H1 (cell line): ENCODE measurements around the gene PPP2R3C. TPM values are rescaled to one million over a fixed set of nuclear protein-coding genes. Genes with fewer than 3 reads are reported as not detected.

Experiments
- CTCF ChIA-PET: fragments of 300-600 bp; sonication (Branson Sonifier 250); formaldehyde crosslinking; loops from one replicate; lab custom pipeline; 2021; ENCODE audit not compliant: partially characterized antibody; lab: Charles Lee
- POLR2A ChIA-PET: fragments of 300-600 bp; sonication (Branson Sonifier 250); formaldehyde crosslinking; loops from one replicate; lab custom pipeline; 2021; ENCODE audit warnings: inconsistent platforms; ENCODE audit not compliant: partially characterized antibody; lab: Charles Lee
- DNase-seq, 2 experiments: peaks; one replicate each; pipeline versions ENCODE4 v3.0.0 to v3.0.0-alpha.2; 2010 to 2022; ENCODE audit warnings: low spot score in 2 of 2, low read depth in 1 of 2, mixed read lengths in 1 of 2
- FAIRE-seq: peaks from 2 replicates; lab custom pipeline; 2011; peaks lifted over from hg19 to GRCh38; lab: Jason Lieb, UNC
- H2AFZ ChIP-seq: 2 replicates; pipeline ENCODE4 v1.8.1; 2012; ENCODE audit warnings: low read length, inconsistent platforms
- H2AK5ac ChIP-seq: 2 replicates; pipeline ENCODE4 v1.6.1; 2013; ENCODE audit warnings: low read depth, low read length
- H2BK120ac ChIP-seq: replicated peaks from 2 replicates; pipeline ENCODE3; 2013; ENCODE audit warnings: low read depth, low read length, inconsistent platforms
- H2BK12ac ChIP-seq: 2 replicates; pipeline ENCODE4 v1.6.1; 2013; ENCODE audit warnings: low read depth, low read length
- H2BK15ac ChIP-seq: 2 replicates; pipeline ENCODE4 v1.6.1; 2013; ENCODE audit warnings: low read length
- H2BK20ac ChIP-seq: 2 replicates; pipeline ENCODE4 v1.6.1; 2013; ENCODE audit warnings: low read length
- H2BK5ac ChIP-seq: 2 replicates; pipeline ENCODE4 v1.6.1; 2013; ENCODE audit warnings: low read depth, low read length
- H3K14ac ChIP-seq: 2 replicates; pipeline ENCODE4 v1.6.1; 2013; ENCODE audit warnings: inconsistent platforms; ENCODE audit not compliant: insufficient read length
- H3K18ac ChIP-seq: 2 replicates; pipeline ENCODE4 v1.6.1; 2013; ENCODE audit warnings: low read length; ENCODE audit errors: extremely low read depth
- H3K23ac ChIP-seq: 2 replicates; pipeline ENCODE4 v1.6.1; 2013; ENCODE audit warnings: inconsistent platforms; ENCODE audit not compliant: insufficient read length
- H3K23me2 ChIP-seq: 2 replicates; pipeline ENCODE4 v1.6.1; 2013; ENCODE audit warnings: low read depth, low read length
- H3K27ac ChIP-seq: 2 replicates; pipeline ENCODE4 v1.6.1; 2011; ENCODE audit warnings: low read depth, low read length, inconsistent platforms
- H3K27me3 ChIP-seq, 4 experiments: replicated peaks in 1 of 4; 1 replicate in 1 of 4; 2 replicates in 3 of 4; pipeline versions ENCODE4 v1.6.1 to v1.8.1; 2011 to 2013; ENCODE audit warnings: low read length in 3 of 4, mild to moderate bottlenecking in 3 of 4, inconsistent platforms in 2 of 4, mixed read lengths in 2 of 4, moderate library complexity in 1 of 4; ENCODE audit not compliant: control insufficient read depth in 3 of 4, insufficient read depth in 3 of 4; ENCODE audit errors: extremely low read depth in 1 of 4
- H3K36me3 ChIP-seq, 4 experiments: 2 replicates each; pipeline versions ENCODE4 v1.6.1 to v1.8.1; 2011 to 2013; ENCODE audit warnings: mild to moderate bottlenecking in 4 of 4, low read length in 3 of 4, moderate library complexity in 2 of 4, control low read depth in 1 of 4, inconsistent platforms in 1 of 4; ENCODE audit not compliant: insufficient read depth in 4 of 4, control insufficient read depth in 2 of 4
- H3K4ac ChIP-seq: replicated peaks from 2 replicates; pipeline ENCODE3; 2013; ENCODE audit warnings: low read length, low read depth, mixed read lengths, inconsistent platforms; ENCODE audit not compliant: insufficient read length
- H3K4me1 ChIP-seq, 4 experiments: replicated peaks in 1 of 4; 1 replicate in 1 of 4; 2 replicates in 3 of 4; pipeline versions ENCODE4 v1.6.1 to v1.8.1; 2011 to 2013; ENCODE audit warnings: low read length in 3 of 4, inconsistent platforms in 2 of 4, mixed read lengths in 1 of 4; ENCODE audit not compliant: insufficient read depth in 4 of 4, control insufficient read depth in 3 of 4
- H3K4me2 ChIP-seq, 2 experiments: 2 replicates each; pipeline versions ENCODE4 v1.6.1 to v1.8.1; 2011 to 2013; ENCODE audit warnings: low read depth in 2 of 2, low read length in 2 of 2, control low read depth in 1 of 2, inconsistent platforms in 1 of 2, mild to moderate bottlenecking in 1 of 2; ENCODE audit not compliant: insufficient read depth in 1 of 2
- H3K4me3 ChIP-seq, 4 experiments: fragments of 200-600, 300-600 bp in 1 of 4; sonication (generic), shearing (Covaris generic), sonication (Bioruptor Twin) in 1 of 4; 2 replicates each; pipeline versions ENCODE4 v1.5.1 to v1.8.1; 2011 to 2016; ENCODE audit warnings: low read length in 4 of 4, low read depth in 3 of 4, control low read depth in 2 of 4, inconsistent platforms in 2 of 4, mild to moderate bottlenecking in 2 of 4, mixed read lengths in 1 of 4, moderate library complexity in 1 of 4; ENCODE audit not compliant: insufficient read depth in 2 of 4; ENCODE audit errors: extremely low read depth in 1 of 4
- H3K56ac ChIP-seq: replicated peaks from 2 replicates; pipeline ENCODE3; 2013; ENCODE audit warnings: low read depth, mild to moderate bottlenecking, mixed read lengths, low read length, inconsistent platforms; ENCODE audit not compliant: insufficient read length
- H3K79me1 ChIP-seq: 2 replicates; pipeline ENCODE4 v1.6.1; 2013; ENCODE audit warnings: low read depth, low read length, control low read depth
- H3K79me2 ChIP-seq, 2 experiments: 2 replicates each; pipeline versions ENCODE4 v1.6.1 to v1.8.1; 2012 to 2013; ENCODE audit warnings: low read length in 2 of 2, mild to moderate bottlenecking in 2 of 2, inconsistent platforms in 1 of 2; ENCODE audit not compliant: insufficient read depth in 2 of 2, control insufficient read depth in 1 of 2
- H3K9ac ChIP-seq, 4 experiments: replicated peaks in 1 of 4; 1 replicate in 1 of 4; 2 replicates in 3 of 4; pipeline versions ENCODE4 v1.6.1 to v1.8.1; 2011 to 2013; ENCODE audit warnings: low read depth in 3 of 4, low read length in 3 of 4, control low read depth in 2 of 4, mild to moderate bottlenecking in 2 of 4, moderate library complexity in 2 of 4, inconsistent platforms in 1 of 4; ENCODE audit errors: extremely low read depth in 1 of 4
- H3K9me3 ChIP-seq, 2 experiments: 2 replicates each; pipeline versions ENCODE4 v1.6.1 to v1.8.1; 2012 to 2013; ENCODE audit warnings: mild to moderate bottlenecking in 2 of 2, moderate library complexity in 2 of 2, control low read depth in 1 of 2, inconsistent platforms in 1 of 2, low read depth in 1 of 2, low read length in 1 of 2, mixed read lengths in 1 of 2; ENCODE audit not compliant: insufficient read depth in 2 of 2
- H4K20me1 ChIP-seq, 2 experiments: replicated peaks in 1 of 2; 2 replicates each; pipeline versions ENCODE3 to v1.8.1; 2011 to 2013; ENCODE audit warnings: inconsistent platforms in 2 of 2, low read length in 2 of 2, mild to moderate bottlenecking in 1 of 2; ENCODE audit not compliant: insufficient read depth in 2 of 2, control insufficient read depth in 1 of 2
- H4K5ac ChIP-seq: 2 replicates; pipeline ENCODE4 v1.6.1; 2013; ENCODE audit warnings: low read length, low read depth, mixed read lengths, inconsistent platforms; ENCODE audit not compliant: insufficient read length
- H4K8ac ChIP-seq: 2 replicates; pipeline ENCODE4 v1.8.0; 2013; ENCODE audit warnings: mild to moderate bottlenecking, moderate library complexity, low read length, inconsistent platforms; ENCODE audit not compliant: insufficient read depth; ENCODE audit errors: extremely low read depth
- H4K91ac ChIP-seq: replicated peaks from 2 replicates; pipeline ENCODE3; 2013; ENCODE audit warnings: low read length, mixed read lengths, inconsistent platforms; ENCODE audit not compliant: insufficient read length
- ASH2L ChIP-seq: fragments of 200-600, 300-600 bp; sonication (generic); IDR thresholded peaks from one replicate; pipeline ENCODE4 v1.7.1; 2017; ENCODE audit warnings: low read length
- HDAC2 ChIP-seq, 2 experiments: fragments of 300-600 bp in 1 of 2; sonication (generic) in 1 of 2; IDR thresholded peaks; 2 replicates each; pipeline ENCODE4 v1.6.1; 2011 to 2012; ENCODE audit warnings: low read depth in 2 of 2, low read length in 2 of 2, mild to moderate bottlenecking in 2 of 2, moderate library complexity in 2 of 2, borderline replicate concordance in 1 of 2, inconsistent platforms in 1 of 2
- KDM5A ChIP-seq: fragments of 200-600 bp; IDR thresholded peaks from 2 replicates; pipeline ENCODE4 v1.7.1; 2012; ENCODE audit warnings: mild to moderate bottlenecking, low read length, inconsistent platforms, mixed read lengths
- POLR2A ChIP-seq, 2 experiments: IDR thresholded peaks; 1 replicate in 1 of 2; 2 replicates in 1 of 2; pipeline ENCODE4 v1.6.1; 2011; ENCODE audit warnings: low read depth in 2 of 2, low read length in 2 of 2, mild to moderate bottlenecking in 2 of 2; ENCODE audit errors: control extremely low read depth in 1 of 2
- SAP30 ChIP-seq: fragments of 300-600 bp; sonication (generic); IDR thresholded peaks from 2 replicates; pipeline ENCODE4 v1.7.1; 2012; ENCODE audit warnings: low read length, moderate library complexity, mild to moderate bottlenecking, inconsistent platforms; ENCODE audit not compliant: insufficient read depth, insufficient replicate concordance
- WGBS, 2 experiments: shearing (Covaris generic) in 1 of 2; methylation state at CpG; one replicate each; pipeline versions ENCODE4 v1.1.6 to v1.1.7; 2013 to 2015; ENCODE audit warnings: low lambda C conversion rate in 2 of 2, mixed read lengths in 2 of 2, inconsistent platforms in 1 of 2, low coverage in 1 of 2, missing lambda C conversion rate in 1 of 2; ENCODE audit not compliant: insufficient replicate concordance in 2 of 2, insufficient coverage in 1 of 2, insufficient read length in 1 of 2; ENCODE audit errors: extremely low coverage in 1 of 2, missing lambda C conversion rate in 1 of 2; 5-methylcytosine and 5-hydroxymethylcytosine counted together
- polyA plus RNA-seq, 7 experiments: library from polyadenylated mRNA; depleted of rRNA in 3 of 7; stranded (reverse) in 5 of 7; unstranded in 2 of 7; fragments of >200 nt in 5 of 7; fragments of 200-250 nt in 2 of 7; gene quantifications; 1 replicate in 5 of 7; 2 replicates in 1 of 7; 4 replicates in 1 of 7; pipeline versions ENCODE4 v1.2.1 to v1.2.3, GENCODE V29; 2011 to 2013; ENCODE audit warnings: missing spikeins in 2 of 7, mixed read lengths in 2 of 7
- total RNA-seq: library from RNA; stranded (reverse); fragmentation: NEBNext Ultra II Directional; extraction: Animal tissue kit (Norgen Biotek cat#: 25700); gene quantifications from 2 replicates; pipeline ENCODE4 v1.2.1, GENCODE V29; 2021

PPP2R3C gene
- total and polyA plus RNA-seq, 2 of the 8 experiments (the other 6 are each of a cell fraction or from before 2014, with no cell fraction given) = 7.1 to 26.7 TPM

DNA sequence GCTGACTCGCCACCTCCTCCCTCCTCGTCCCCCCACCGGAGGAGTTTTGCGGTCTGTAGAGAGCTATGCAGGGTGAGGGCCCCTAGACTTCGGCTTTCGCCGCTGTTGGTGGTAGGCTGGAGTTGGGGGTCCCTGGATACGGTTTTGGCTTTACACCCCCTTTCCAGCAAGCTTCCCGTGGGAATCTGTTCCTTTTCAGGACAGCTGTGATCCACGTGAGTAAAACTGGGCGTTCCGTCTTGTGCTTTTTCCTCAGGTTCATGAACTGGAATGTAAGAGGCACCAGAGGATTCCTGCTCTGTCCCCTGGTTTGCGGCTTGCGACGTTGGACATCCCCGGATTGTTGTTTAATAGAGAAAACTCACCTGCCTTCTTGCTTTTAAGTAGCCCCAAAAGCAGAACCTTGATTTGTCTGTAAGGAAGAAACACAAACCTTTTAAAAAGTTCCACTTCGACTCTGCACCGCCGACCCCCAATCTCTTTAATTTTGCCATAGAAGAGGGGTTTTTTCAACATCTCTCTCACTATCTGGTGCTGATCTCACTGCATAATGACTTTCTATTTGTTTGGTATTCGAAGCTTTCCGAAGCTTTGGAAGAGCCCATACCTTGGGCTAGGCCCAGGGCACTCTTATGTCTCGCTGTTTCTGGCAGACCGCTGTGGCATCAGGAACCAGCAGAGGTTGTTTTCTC lies 1.1 kb upstream of the PPP2R3C start:
- H3K18ac ChIP-seq = peak overlapping the region; percentile 55
- H3K9ac ChIP-seq = peak overlapping the region; percentile 69 to 100 (median 99)
- H3K36me3 ChIP-seq = peaks cover 0 to 5% (median 2%) of the 10 kb centered on the region in 4 experiments; a peak in 1 of 8 replicates
- peaks cover 0 to 4% (median 2%) of the 10 kb centered on the region in 4 experiments; a peak in 3 of 7 replicates for H3K4me1 ChIP-seq
- WGBS, 2 experiments = 18% methylated on average over 23 of the region's 23 CpGs; no CpG with 5 or more reads in 1 of the 2 experiments
- no peak overlapping the region for H3K14ac ChIP-seq
- H2BK5ac ChIP-seq = peak overlapping the region; percentile 99
- 0 out of 2 replicates have a peak overlapping the region, but pooled peaks have one; percentile 83 for H2BK15ac ChIP-seq
- CTCF ChIA-PET = interaction anchor here (0.9 to 2.1 kb wide), 3 partner anchors 13 to 18 kb away, joined by 3 to 6 read pairs (median 3); no protein-coding TSS in a partner anchor
- H2AFZ ChIP-seq = peak overlapping the region; percentile 99
- no peak overlapping the region for H3K56ac ChIP-seq
- H3K4me2 ChIP-seq = peak overlapping the region; percentile 83 to 97
- POLR2A ChIA-PET = interaction anchor here (0.6 to 3.0 kb wide), 16 partner anchors 9 to 289 kb away, joined by 3 to 19 read pairs (median 4); partner anchors contain the start of genes FAM177A1, NFKBIA, PSMA6 and SRP54
- H3K23me2 ChIP-seq = peaks cover 3% of the 10 kb centered on the region; the same call in 1 of the 2 replicates
- H4K91ac ChIP-seq = peak overlapping the region; percentile 58
- FAIRE-seq (no peak), DNase-seq (no peak)
- H4K5ac ChIP-seq = peak overlapping the region; percentile 46
- no peak overlapping the region for H3K23ac ChIP-seq
- TF ChIP-seq POLR2A (IDR thresholded peaks at IDR 0.05; ENCODE audit: control extremely low read depth in 1 of 2, low read depth in 2 of 2, low read length in 2 of 2) (no peak), SAP30 (peak; percentile 39), KDM5A (peak; percentile 8; the same call in 1 of the 2 replicates), HDAC2 (IDR thresholded peaks at IDR 0.05; ENCODE audit: borderline replicate concordance in 1 of 2, low read depth in 2 of 2, low read length in 2 of 2) (0 out of 4 replicates have a peak, but pooled peaks of 1 of the 2 experiments have one; percentile 61), ASH2L (peak; percentile 21)
- no peak overlapping the region for H2AK5ac ChIP-seq
- peak overlapping the region; percentile 90 to 97 (median 93) for H3K4me3 ChIP-seq
- no peak overlapping the region for H2BK20ac ChIP-seq
- H2BK120ac ChIP-seq = peak overlapping the region; percentile 38
- no peak overlapping the region for H3K4ac ChIP-seq
- no peaks in the 10 kb centered on the region; the same call in 1 of the 2 replicates for H3K79me1 ChIP-seq
- H4K20me1 ChIP-seq = no peaks in the 10 kb centered on the region
- H3K9me3 ChIP-seq = no peaks in the 10 kb centered on the region
- H3K27me3 ChIP-seq = no peaks in the 10 kb centered on the region
- H2BK12ac ChIP-seq = peak overlapping the region; percentile 96; the same call in 1 of the 2 replicates
- H3K27ac ChIP-seq = peak overlapping the region; percentile 99
- peak overlapping the region; percentile 95; the same call in 1 of the 2 replicates for H4K8ac ChIP-seq
- H3K79me2 ChIP-seq = peaks cover 0 to 10% of the 10 kb centered on the region in 2 experiments; a peak in 1 of 4 replicates
